ENCODE measurements around the gene EMC7. TPM values are rescaled to one million over a fixed set of nuclear protein-coding genes. Genes with fewer than 3 reads are reported as not detected.

Gene EMC7
- total and polyA plus RNA-seq, 10 of the 15 experiments (the other 5 are each of a cell fraction or from before 2014, with no cell fraction given): 16.5 to 88.9 (median 45.0) TPM

GRCh38 chr15:34122771-34123183 lies 21.1 kb upstream of the EMC7 start:
- no peaks in the 10 kb centered on the region for H3K79me2 ChIP-seq (ENCODE audit: control insufficient read depth, insufficient read depth, low read length)
- ChIA-PET SMC1A (ENCODE audit: uncharacterized antibody, unreplicated experiment) (interaction anchor here (0.6 to 1.0 kb wide), 2 partner anchors 9 to 388 kb away, joined by 3 to 4 read pairs; no protein-coding TSS in a partner anchor), RAD21 (ENCODE audit: unreplicated experiment) (interaction anchor here (0.6 kb wide), 1 partner anchor 13 kb away, joined by 3 read pairs; no protein-coding TSS in a partner anchor), POLR2A (interaction anchor here (1.1 kb wide), 1 partner anchor 20 kb away, joined by 3 read pairs; no protein-coding TSS in a partner anchor), CTCF (interaction anchor here (1.6 kb wide), 1 partner anchor 12 kb away, joined by 9 read pairs; no protein-coding TSS in a partner anchor)
- BruUV-seq (replicated peaks): no TSS peak
- H3K9me3 ChIP-seq (replicated peaks; ENCODE audit: control insufficient read depth, insufficient read depth, low read length): no peaks in the 10 kb centered on the region
- H3K4me1 ChIP-seq (ENCODE audit: control insufficient read depth, insufficient read depth, low read length): no peaks in the 10 kb centered on the region
- ATAC-seq (peak; percentile 89), FAIRE-seq (no peak), DNase-seq (ENCODE audit: low read depth, low spot score) (peak; percentile 42)
- WGBS (ENCODE audit: insufficient coverage, insufficient replicate concordance, low lambda C conversion rate, missing lambda C conversion rate): 9% methylated on average over 6 of the region's 6 CpGs
- peak overlapping the region; percentile 34 for H2AFZ ChIP-seq (ENCODE audit: control insufficient read depth, low read depth, low read length)
- H3K27me3 ChIP-seq (replicated peaks in 1 of 2; ENCODE audit: control insufficient read depth in 2 of 2, insufficient read depth in 2 of 2, low read length in 1 of 2): no peaks in the 10 kb centered on the region
- no peak overlapping the region for H3K9ac ChIP-seq (ENCODE audit: control insufficient read depth, insufficient read depth, low read length)
- no peak overlapping the region for H3K27ac ChIP-seq (ENCODE audit: control insufficient read depth, insufficient read depth)
- in situ Hi-C loops (cut with MboI) (no loop called here), intact Hi-C loops (cut with micrococcal nuclease; ENCODE audit: unreplicated experiment) (no loop called here)
- no peak overlapping the region for H3K4me3 ChIP-seq
- no peaks in the 10 kb centered on the region for H4K20me1 ChIP-seq (ENCODE audit: control insufficient read depth, insufficient read depth)
- no peak overlapping the region for H3K4me2 ChIP-seq (ENCODE audit: control insufficient read depth, insufficient read depth)
- no peaks in the 10 kb centered on the region for H3K36me3 ChIP-seq (ENCODE audit: control insufficient read depth in 2 of 2, insufficient read depth in 2 of 2, low read length in 1 of 2)
- TF ChIP-seq CREB1 (IDR thresholded peaks at IDR 0.05; ENCODE audit: low read depth): peak; percentile 29; the same call in 1 of the 2 replicates
- TF ChIP-seq EED (IDR thresholded peaks at IDR 0.05; ENCODE audit: low read depth): no peak
- TF ChIP-seq KAT2A (conservative IDR thresholded peaks at IDR 0.05; ENCODE audit: control insufficient read depth, low read depth, low read length): no peak
- no peak; the same call in 1 of the 2 replicates for TF ChIP-seq PAX5 (IDR thresholded peaks at IDR 0.05; ENCODE audit: borderline replicate concordance, low read depth, low read length)
- TF ChIP-seq BHLHE40 (IDR thresholded peaks at IDR 0.05; ENCODE audit: borderline replicate concordance in 1 of 2, low read depth in 2 of 2, low read length in 1 of 2): peak; percentile 25 to 41; a peak in 3 of 4 replicates
- TF ChIP-seq NR2F1 (conservative IDR thresholded peaks at IDR 0.05): peak; percentile 86
- peak; percentile 15; the same call in 1 of the 2 replicates for TF ChIP-seq NR2C1 (IDR thresholded peaks at IDR 0.05)
- peak; percentile 47 for TF ChIP-seq NFIC (IDR thresholded peaks at IDR 0.05; ENCODE audit: low read depth, low read length)
- TF ChIP-seq FOXM1 (IDR thresholded peaks at IDR 0.05; ENCODE audit: low read depth, low read length): peak; percentile 36; the same call in 1 of the 2 replicates
- TF ChIP-seq, protein P1, sequence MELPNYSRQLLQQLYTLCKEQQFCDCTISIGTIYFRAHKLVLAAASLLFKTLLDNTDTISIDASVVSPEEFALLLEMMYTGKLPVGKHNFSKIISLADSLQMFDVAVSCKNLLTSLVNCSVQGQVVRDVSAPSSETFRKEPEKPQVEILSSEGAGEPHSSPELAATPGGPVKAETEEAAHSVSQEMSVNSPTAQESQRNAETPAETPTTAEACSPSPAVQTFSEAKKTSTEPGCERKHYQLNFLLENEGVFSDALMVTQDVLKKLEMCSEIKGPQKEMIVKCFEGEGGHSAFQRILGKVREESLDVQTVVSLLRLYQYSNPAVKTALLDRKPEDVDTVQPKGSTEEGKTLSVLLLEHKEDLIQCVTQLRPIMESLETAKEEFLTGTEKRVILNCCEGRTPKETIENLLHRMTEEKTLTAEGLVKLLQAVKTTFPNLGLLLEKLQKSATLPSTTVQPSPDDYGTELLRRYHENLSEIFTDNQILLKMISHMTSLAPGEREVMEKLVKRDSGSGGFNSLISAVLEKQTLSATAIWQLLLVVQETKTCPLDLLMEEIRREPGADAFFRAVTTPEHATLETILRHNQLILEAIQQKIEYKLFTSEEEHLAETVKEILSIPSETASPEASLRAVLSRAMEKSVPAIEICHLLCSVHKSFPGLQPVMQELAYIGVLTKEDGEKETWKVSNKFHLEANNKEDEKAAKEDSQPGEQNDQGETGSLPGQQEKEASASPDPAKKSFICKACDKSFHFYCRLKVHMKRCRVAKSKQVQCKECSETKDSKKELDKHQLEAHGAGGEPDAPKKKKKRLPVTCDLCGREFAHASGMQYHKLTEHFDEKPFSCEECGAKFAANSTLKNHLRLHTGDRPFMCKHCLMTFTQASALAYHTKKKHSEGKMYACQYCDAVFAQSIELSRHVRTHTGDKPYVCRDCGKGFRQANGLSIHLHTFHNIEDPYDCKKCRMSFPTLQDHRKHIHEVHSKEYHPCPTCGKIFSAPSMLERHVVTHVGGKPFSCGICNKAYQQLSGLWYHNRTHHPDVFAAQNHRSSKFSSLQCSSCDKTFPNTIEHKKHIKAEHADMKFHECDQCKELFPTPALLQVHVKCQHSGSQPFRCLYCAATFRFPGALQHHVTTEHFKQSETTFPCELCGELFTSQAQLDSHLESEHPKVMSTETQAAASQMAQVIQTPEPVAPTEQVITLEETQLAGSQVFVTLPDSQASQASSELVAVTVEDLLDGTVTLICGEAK (IDR thresholded peaks at IDR 0.05; ENCODE audit: borderline replicate concordance): no peak
- TF ChIP-seq, protein P2, sequence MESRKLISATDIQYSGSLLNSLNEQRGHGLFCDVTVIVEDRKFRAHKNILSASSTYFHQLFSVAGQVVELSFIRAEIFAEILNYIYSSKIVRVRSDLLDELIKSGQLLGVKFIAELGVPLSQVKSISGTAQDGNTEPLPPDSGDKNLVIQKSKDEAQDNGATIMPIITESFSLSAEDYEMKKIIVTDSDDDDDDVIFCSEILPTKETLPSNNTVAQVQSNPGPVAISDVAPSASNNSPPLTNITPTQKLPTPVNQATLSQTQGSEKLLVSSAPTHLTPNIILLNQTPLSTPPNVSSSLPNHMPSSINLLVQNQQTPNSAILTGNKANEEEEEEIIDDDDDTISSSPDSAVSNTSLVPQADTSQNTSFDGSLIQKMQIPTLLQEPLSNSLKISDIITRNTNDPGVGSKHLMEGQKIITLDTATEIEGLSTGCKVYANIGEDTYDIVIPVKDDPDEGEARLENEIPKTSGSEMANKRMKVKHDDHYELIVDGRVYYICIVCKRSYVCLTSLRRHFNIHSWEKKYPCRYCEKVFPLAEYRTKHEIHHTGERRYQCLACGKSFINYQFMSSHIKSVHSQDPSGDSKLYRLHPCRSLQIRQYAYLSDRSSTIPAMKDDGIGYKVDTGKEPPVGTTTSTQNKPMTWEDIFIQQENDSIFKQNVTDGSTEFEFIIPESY (IDR thresholded peaks at IDR 0.05): no peak
- peak; percentile 91 for TF ChIP-seq MEF2B (IDR thresholded peaks at IDR 0.05; ENCODE audit: partially characterized antibody, poor library complexity, severe bottlenecking)
- no peak for TF ChIP-seq PML (IDR thresholded peaks at IDR 0.05; ENCODE audit: low read length)
- peak; percentile 66 for TF ChIP-seq RUNX3 (IDR thresholded peaks at IDR 0.05; ENCODE audit: low read length)
- TF ChIP-seq SRF (IDR thresholded peaks at IDR 0.05; ENCODE audit: low read depth in 2 of 2, low read length in 2 of 2): no peak
- TF ChIP-seq, protein P3, sequence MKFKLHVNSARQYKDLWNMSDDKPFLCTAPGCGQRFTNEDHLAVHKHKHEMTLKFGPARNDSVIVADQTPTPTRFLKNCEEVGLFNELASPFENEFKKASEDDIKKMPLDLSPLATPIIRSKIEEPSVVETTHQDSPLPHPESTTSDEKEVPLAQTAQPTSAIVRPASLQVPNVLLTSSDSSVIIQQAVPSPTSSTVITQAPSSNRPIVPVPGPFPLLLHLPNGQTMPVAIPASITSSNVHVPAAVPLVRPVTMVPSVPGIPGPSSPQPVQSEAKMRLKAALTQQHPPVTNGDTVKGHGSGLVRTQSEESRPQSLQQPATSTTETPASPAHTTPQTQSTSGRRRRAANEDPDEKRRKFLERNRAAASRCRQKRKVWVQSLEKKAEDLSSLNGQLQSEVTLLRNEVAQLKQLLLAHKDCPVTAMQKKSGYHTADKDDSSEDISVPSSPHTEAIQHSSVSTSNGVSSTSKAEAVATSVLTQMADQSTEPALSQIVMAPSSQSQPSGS (IDR thresholded peaks at IDR 0.05; ENCODE audit: low read length): peak; percentile 56; the same call in 1 of the 2 replicates
